DMS153 (cell line): ENCODE results near the gene TPPP.
"Not testable (repeated sequence)": the region's sequence is repeated elsewhere in the genome, so short reads cannot be mapped to it uniquely, and the experiment has no call there.

Experiments used
- DNase-seq: peaks from one replicate; lab custom pipeline; 2025; lab: John Stamatoyannopoulos, UW

Gene TPPP

GRCh38 chr5:694042-694431 lies 885 bp upstream of the TPPP start:
- DNase-seq = not testable (repeated sequence)

GRCh38 chr5:692529-693041 lies 567 bp downstream of the TPPP start:
- DNase-seq = not testable (repeated sequence)

- DNase-seq = no peak
Measured at GRCh38 chr5:691817-692528, 1.2 kb downstream of the TPPP start.

GRCh38 chr5:691049-691448 lies 2.1 kb downstream of the TPPP start:
- not testable (repeated sequence) for DNase-seq

- not testable (repeated sequence) for DNase-seq
Measured at GRCh38 chr5:690293-690692, 2.9 kb downstream of the TPPP start.

- not testable (repeated sequence) for DNase-seq
Measured at GRCh38 chr5:688348-689010, 4.7 kb downstream of the TPPP start.

GRCh38 chr5:686936-687335 lies 6.2 kb downstream of the TPPP start:
- not testable (repeated sequence) for DNase-seq

GRCh38 chr5:686172-686523 lies 7.0 kb downstream of the TPPP start:
- DNase-seq = not testable (repeated sequence)

GRCh38 chr5:685262-686171 lies 7.6 kb downstream of the TPPP start:
- DNase-seq = no peak

- no peak for DNase-seq
Measured at GRCh38 chr5:684751-685216, 8.4 kb downstream of the TPPP start.

- no peak for DNase-seq
Measured at GRCh38 chr5:683551-684481, 9.3 kb downstream of the TPPP start.

GRCh38 chr5:682651-683358 lies 10.3 kb downstream of the TPPP start:
- DNase-seq = not testable (repeated sequence)

GRCh38 chr5:682216-682615 lies 10.9 kb downstream of the TPPP start:
- not testable (repeated sequence) for DNase-seq

GRCh38 chr5:681317-682191 lies 11.6 kb downstream of the TPPP start:
- not testable (repeated sequence) for DNase-seq

- not testable (repeated sequence) for DNase-seq
Measured at GRCh38 chr5:680836-681235, 12.3 kb downstream of the TPPP start.

GRCh38 chr5:680118-680795 lies 12.9 kb downstream of the TPPP start:
- not testable (repeated sequence) for DNase-seq

- DNase-seq = not testable (repeated sequence)
Measured at GRCh38 chr5:679166-679895, 13.8 kb downstream of the TPPP start.

GRCh38 chr5:678521-678920 lies 14.6 kb downstream of the TPPP start:
- DNase-seq = not testable (repeated sequence)
